ENCODE data around the gene PPP1R18.
A peak's percentile ranks its signal among the peaks of the same experiment; 100 is the strongest.
"Not testable (repeated sequence)": the region's sequence is repeated elsewhere in the genome, so short reads cannot be mapped to it uniquely, and the experiment has no call there.

Gene PPP1R18, protein sequence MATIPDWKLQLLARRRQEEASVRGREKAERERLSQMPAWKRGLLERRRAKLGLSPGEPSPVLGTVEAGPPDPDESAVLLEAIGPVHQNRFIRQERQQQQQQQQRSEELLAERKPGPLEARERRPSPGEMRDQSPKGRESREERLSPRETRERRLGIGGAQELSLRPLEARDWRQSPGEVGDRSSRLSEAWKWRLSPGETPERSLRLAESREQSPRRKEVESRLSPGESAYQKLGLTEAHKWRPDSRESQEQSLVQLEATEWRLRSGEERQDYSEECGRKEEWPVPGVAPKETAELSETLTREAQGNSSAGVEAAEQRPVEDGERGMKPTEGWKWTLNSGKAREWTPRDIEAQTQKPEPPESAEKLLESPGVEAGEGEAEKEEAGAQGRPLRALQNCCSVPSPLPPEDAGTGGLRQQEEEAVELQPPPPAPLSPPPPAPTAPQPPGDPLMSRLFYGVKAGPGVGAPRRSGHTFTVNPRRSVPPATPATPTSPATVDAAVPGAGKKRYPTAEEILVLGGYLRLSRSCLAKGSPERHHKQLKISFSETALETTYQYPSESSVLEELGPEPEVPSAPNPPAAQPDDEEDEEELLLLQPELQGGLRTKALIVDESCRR

DNA sequence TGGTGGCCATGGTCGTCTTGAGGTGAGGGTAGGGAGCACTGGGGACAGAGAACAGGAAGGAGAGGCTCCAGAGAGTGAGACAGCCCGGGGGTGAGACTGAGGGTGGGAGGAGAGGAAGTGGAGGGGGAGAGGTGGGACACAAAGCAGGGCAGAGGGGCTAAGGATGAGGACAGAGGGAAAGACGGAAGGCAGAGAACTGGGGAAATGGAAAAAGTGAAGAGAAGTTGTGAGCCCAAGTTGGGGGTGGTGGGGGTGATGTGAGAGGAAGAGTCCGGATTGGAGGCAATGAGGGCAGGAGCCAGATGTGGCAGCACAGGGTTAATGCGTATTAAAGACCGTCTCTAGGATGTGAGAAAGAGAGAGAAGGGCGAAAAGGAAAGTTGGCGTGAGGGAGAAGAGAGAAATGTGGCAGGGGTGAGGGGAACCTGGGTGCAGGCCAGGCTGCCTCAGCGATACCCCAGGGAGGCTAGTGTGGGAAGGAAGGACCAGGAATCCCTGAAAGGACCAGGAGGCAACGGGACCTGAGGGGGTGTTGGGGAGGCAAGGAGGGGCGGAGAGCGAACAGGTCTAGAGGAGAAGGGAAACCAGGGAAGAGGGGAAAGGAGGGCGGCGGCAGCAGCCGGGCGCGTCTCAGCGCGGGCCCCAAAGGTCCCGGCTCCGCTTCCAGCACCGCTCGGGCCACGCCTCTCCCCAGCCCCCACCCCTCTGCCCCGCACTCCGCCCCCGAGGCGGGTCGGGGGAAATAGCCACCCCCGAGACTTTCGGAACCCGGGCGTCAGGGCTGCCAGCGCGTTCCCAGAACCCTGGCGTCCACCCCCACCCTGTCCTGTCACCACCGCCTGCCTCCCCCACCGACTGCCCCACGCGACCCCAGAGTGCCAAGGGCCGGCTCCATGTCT is at the start of gene PPP1R18:
Gene PPP1R18 (minus strand): TSS at position 637 of the 899 bp plus-strand sequence. CDS start 627 bp downstream, at position 10.
- peak; percentile 88 for DNase-seq

DNA sequence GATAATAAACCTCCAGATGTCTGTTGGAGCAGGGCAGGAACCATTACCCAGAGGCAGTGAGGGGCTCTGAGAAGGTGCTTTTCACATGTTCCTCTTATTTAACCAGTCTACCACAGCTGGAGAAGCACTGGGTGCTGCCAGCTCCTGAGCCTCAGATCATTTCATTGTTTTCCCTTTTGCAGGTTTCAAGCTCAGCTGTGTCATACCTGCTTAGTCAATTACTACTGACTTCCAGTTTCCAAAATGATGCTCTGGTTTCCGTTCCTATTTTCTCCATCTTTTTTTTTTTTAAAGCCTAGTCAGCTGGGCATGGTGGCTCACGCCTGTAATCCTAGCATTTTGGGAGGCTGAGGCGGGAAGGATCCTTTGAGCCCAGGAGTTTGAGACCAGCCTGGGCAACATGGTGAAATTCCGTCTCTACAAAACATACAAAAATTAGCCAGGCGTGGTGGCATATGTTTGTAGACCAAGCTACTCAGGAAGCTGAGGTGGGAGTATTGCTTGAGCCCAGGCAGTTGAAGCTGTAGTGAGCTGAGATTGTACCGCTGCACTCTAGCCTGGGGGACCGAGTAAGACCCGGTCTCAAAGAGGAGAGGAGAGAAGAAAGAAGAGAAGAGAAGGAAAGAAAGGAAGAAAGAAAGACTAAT is 49.3 kb upstream of the PPP1R18 start:
- peak; percentile 46 for DNase-seq

DNA sequence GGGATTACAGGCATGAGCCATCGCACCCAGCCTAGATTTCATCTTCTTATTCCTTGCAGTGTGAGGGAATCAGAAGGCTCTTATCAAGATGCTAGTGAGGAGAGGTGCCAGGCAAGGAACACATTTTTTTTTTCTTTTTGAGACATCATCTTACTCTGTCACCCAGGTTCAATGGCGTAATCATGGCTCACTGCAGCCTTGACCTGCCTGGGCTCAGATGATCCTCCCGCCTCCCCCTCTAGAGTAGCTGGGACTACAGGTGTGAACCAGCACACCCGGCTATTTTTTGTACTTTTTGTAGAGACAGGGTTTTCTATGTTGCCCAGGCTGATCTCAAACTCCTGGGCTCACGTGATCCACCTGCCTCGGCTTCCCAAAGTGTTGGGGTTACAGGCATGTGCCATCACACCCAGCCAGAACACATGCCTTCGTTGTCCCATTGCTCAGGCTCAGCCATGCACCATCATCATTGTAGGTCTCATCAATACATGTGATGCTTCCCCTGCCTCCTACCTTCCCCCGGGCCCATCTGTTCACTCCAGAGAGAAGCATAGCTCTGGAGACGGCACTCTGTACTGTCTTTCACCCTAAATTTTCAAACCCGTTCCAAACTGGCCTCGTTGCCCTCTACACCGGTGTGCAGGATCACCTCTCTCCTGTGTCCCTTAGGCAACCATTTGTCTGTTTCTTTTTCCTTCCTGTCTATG is 45.9 kb upstream of the PPP1R18 start:
- DNase-seq = no peak

DNA sequence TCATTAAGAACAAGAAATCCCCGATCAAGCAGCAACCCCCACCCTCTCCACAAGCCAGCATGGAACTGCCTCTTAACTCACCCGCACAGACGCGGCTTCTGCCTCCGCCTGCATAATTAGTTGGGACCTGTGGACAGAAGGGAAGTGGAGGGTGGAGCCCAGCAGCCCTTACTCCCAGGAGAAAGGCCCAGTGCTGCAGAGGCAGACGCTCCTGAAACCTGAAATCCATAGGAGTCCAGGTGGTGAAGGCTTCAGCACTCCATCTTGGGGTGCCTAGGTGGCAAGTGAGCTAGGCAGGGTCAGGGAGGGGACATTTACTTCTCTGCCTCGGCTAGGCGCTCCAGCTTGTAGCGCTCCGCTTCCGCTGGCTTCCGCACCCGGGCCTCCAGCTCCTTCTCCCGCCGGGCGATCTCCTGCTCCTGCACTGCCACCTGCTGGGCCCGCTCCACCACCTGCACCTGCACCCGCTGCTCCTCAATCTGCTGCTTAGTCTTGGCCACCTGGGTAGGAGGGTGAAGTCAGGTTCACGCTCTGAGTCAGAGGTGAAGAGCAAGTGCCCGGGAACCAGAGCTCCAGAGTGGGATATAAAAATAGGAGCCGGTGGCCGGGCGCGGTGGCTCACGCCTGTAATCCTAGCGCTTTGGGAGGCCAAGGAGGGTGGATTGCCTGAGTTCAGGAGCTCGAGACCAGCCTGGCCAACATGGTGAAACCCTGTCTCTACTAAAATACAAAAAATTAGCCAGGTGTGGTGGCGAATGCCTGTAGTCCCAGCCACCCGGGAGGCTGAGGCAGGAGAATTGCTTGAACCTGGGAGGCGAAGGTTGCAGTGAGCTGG is 44.4 kb upstream of the PPP1R18 start:
- DNase-seq = peak; percentile 87

DNA sequence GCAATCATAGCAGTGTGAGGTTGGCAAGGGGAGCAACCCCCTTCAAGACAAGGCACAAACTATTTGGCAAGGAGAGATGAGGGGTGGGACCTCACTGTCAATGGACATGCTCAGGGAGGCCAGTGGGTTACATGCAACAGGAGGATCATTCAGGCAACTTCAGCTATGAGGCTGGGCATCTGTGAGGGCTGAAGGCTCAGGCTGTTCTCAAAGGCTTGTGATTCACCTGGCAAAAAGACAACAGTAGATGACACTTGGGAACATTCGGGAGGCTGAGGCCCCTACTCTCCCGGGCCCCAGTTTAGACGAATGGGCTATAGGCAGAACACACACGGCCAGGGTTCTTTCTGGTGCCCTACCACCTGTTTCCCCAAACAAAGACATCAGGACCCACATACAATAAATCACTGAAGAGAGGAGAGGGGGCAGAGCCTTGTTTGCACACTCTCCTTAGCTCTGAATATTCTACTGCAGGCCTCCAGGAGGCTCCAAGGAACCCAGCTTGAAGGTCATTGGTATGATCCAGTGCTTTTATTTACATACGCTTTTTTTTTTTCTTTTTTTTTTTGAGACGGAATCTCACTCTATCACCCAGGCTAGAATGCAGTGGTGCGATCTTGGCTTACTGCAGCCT is 41.6 kb upstream of the PPP1R18 start:
- DNase-seq = no peak

DNA sequence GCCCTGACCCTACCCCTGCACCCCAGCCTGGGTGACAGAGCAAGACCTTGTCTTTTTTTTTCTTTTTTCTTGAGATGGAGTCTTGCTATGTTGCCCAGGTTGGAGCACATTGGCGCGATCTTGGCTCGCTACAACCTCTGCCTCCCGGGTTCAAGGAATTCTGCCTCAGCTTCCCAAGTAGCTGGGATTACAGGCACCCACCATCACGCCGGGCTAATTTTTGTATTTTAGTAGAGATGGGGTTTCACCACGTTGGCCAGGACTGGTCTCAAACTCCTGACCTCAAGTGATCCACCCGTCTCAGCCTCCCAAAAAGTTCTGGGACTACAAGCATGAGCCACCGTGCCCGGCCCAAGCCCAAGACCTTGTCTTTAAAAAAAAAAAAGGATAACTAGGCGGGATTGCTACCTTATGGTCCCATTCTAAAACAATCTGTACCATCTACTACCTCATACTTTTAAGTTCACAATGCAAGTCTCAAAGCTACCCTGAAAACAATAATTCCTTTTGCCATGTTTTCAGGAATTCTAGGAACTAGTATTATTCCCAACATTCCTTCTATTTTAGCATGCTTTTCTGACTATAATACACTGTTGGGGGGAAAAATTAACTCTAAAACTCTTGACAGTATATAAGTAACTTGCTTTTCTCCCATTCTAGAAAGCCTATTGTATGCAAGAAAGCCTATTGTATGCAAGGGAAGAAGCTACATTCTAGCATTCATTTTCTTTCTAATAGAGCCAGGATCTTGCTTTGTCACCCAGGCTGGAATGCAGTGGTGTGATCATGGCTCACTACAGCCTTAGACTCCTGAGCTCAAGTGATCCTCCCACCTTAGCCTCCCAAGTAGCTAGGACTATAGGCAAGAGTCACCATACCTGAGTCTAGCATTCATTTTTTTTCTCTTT is 40.3 kb upstream of the PPP1R18 start:
- no peak for DNase-seq

DNA sequence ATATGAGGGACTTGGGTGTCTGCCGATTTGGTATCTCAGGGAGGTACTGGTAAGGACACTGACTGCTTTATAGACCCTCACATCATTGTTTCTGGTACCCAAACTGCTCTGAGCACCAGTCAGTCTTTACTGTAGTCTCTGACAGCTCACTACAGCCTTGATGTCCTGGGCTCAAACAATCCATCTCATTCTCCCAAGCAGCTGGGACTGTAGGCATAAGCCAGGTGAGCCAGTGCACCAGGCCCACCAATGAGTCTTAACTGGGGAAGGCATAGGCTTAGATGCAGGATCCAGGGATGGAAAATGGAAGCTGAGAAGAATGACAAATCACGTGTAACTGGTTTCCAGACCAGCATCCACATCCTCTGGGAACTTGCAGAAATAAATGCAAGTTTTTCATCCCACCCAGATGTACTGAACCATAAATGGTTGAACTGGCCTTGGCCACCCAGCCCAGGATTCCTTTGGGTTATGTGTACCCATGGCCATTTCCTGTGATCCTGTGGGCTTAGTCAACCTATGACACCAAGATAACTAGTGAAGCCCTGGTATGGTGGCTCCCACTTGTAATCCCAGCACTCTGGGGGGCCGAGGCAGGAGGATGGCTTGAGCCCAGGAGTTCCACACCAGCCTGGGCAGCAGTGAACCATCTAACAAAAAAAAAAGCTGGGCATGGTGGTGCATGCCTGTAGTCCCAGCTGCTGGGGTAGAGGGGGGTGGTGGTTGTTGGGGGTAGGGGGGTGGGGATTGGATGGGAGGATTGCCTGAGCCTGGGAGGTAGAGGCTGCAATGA is 39.5 kb upstream of the PPP1R18 start:
- no peak for DNase-seq

DNA sequence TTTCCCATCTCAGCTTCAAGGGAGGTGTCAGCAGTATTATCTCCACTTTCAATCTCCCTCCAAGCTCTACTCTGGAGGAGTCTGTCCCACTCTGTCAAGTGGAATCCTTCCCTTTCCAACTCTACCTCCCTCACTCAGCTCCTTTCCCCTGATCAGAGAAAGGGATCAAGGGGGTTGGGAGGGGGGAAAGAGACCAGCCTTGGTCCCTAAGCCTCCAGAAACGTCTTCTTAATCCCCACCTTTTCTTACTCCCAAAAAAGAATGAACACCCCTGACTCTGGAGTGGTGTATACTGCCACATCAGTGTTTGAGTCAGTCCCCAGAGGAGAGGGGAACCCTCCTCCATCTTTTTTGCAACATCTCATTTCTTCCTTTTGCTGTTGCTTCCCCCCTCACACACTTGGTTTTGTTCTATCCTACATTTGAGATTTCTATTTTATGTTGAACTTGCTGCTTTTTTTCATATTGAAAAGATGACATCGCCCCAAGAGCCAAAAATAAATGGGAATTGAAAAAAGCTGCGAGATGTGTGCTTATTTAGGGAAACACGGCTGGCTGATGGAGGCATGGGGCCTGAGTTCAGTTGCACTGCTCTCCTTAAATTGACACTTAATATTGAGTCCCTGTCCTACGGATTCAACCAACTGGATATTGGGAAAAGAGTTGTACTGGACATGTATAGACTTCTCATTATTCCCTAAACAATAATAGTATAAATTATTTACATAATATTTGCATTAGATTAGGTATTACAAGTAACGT is 38.6 kb upstream of the PPP1R18 start:
- no peak for DNase-seq

DNA sequence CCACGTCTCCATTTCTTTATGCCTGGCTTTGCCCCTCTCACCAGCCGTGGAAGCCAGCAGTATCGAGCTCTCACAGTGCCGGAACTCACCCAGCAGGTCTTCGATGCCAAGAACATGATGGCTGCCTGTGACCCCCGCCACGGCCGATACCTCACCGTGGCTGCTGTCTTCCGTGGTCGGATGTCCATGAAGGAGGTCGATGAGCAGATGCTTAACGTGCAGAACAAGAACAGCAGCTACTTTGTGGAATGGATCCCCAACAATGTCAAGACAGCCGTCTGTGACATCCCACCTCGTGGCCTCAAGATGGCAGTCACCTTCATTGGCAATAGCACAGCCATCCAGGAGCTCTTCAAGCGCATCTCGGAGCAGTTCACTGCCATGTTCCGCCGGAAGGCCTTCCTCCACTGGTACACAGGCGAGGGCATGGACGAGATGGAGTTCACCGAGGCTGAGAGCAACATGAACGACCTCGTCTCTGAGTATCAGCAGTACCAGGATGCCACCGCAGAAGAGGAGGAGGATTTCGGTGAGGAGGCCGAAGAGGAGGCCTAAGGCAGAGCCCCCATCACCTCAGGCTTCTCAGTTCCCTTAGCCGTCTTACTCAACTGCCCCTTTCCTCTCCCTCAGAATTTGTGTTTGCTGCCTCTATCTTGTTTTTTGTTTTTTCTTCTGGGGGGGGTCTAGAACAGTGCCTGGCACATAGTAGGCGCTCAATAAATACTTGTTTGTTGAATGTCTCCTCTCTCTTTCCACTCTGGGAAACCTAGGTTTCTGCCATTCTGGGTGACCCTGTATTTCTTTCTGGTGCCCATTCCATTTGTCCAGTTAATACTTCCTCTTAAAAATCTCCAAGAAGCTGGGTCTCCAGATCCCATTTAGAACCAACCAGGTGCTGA is 37.6 kb upstream of the PPP1R18 start:
- DNase-seq = not testable (repeated sequence)

DNA sequence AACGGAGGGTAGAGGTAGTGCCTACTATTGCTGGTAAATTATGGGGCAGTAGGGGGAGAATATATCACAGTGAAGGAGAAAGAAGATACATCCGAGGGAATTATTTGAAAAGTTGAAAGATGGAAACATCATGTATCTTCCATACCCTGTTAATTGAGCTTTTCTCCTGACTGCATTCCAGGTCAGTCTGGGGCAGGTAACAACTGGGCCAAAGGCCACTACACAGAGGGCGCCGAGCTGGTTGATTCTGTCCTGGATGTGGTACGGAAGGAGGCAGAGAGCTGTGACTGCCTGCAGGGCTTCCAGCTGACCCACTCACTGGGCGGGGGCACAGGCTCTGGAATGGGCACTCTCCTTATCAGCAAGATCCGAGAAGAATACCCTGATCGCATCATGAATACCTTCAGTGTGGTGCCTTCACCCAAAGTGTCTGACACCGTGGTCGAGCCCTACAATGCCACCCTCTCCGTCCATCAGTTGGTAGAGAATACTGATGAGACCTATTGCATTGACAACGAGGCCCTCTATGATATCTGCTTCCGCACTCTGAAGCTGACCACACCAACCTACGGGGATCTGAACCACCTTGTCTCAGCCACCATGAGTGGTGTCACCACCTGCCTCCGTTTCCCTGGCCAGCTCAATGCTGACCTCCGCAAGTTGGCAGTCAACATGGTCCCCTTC is 36.9 kb upstream of the PPP1R18 start:
- DNase-seq = not testable (repeated sequence)

DNA sequence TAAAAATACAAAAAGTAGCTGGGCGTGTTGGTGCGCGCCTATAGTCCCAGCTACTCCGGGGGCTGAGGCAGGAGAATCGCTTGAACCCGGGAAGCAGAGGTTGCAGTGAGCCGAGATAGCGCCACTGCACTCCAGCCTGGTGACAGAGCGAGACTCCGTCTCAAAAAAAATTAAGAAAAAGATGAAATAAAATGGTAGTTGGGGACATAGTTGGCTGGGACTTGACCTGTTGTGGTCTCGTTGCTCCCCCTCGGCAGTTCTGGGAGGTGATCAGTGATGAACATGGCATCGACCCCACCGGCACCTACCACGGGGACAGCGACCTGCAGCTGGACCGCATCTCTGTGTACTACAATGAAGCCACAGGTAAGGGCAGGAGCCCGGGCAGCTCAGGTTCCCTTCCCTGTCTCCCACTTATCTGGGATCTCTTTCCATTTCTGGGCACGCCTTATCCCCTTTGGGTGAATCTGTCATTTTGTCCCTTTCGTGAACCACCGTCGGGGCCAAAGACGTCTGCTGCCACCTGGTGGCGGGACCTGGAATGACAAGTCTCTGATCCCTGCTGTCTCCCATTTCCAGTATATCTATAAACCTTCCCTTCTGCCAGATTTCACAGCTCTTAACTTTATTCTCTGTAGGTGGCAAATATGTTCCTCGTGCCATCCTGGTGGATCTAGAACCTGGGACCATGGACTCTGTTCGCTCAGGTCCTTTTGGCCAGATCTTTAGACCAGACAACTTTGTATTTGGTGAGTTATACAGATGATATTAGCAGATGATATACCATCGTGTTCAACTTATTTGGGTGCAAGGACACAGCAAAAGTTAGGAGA is 36.1 kb upstream of the PPP1R18 start:
- DNase-seq = peak; percentile 80

DNA sequence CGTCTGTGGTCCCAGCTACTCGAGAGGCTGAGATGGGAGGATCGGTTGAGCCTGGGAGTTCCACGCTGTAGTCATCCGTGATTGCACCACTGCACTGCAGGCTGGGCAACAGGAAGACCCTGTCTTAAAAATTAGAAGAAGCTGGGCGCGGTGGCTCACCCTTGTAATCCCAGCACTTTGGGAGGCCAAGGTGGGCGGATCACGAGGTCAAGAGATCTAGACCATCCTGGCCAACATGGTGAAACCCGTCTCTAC is 35.5 kb upstream of the PPP1R18 start:
- peak; percentile 23 for DNase-seq

DNA sequence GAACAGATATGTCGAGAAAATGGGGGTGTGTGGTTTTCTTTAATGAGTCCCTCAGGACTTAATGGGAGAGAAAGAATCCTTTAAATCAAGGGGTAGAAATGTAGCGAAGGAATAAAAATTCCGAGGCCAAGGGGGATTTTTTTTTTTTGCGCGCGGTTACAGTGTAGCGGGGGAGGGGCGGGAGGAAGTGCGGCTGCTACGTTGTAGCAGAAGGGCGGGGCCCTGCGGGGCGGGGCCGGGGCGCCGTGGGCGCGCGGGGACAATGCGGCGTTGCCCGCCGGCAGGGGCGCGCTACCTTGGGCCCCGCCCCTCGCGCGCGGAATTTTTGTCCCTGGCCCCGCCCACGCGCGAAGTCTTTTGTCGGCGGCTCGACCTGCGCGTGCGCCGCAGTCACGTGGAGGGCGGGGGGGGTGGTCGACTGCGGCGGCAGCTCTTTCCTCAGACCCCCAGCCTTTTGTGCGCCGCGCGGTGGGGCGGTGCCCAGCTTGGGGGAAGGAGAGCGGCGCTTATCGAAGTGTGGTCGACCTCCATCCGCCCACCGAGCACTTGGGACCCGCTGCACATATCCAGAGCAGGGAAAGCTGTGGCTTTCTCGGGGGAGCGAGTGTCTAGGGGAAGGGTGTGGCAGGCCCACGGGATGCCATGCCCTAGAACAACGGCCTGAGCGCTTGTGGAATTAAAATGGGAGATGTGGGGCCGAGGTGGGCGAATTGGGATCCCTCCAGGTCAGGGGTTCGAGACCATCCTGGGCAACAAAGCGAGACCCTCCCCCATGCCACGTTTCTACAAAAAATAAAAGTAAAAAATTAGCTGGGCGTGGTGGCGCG is 35.0 kb upstream of the PPP1R18 start:
- peak; percentile 98 for DNase-seq

DNA sequence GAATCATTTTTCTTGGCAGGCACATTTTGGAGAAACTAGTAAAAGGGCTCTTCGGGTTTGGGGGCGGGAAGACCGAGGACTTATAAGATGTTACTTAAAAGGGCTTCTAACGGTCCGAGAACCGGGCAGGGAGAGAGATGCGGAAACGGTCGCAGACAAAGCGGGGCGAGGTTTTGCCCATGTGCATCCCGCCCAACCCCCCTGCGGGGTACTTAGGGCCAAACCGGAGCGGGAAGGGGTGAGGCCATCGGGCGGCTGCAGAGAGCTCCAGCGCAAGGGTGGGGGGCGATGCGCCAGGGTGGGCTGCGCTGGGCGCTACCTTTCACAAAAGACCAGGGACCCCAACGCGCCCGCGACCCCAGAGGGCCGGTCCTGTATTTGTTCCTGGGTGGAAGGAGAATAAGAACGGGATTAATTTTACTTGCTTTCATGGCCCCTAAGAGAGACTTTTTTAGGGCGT is 34.3 kb upstream of the PPP1R18 start:
- peak; percentile 75 for DNase-seq

Measured in activated naive CD4-positive, alpha-beta T cell treated with anti-CD3 and anti-CD28 coated beads, Interleukin-2, amount 50 U/mL, for 16 hours (primary cell).